Mesodermal cell (in vitro differentiated cells): ENCODE measurements around the gene PCNX3.
"Not testable (repeated sequence)": the region's sequence is repeated elsewhere in the genome, so short reads cannot be mapped to it uniquely, and the experiment has no call there.

ENCODE experiments used
- H3K27ac ChIP-seq: 2 replicates; pipeline ENCODE4 v1.7.0; 2013; ENCODE audit warnings: mild to moderate bottlenecking, low read depth, low read length, moderate library complexity; ENCODE audit not compliant: severe bottlenecking
- H3K36me3 ChIP-seq: 2 replicates; pipeline ENCODE4 v1.7.1; 2013; ENCODE audit warnings: mild to moderate bottlenecking, low read length, moderate library complexity; ENCODE audit not compliant: control insufficient read depth, insufficient read depth
- H3K4me1 ChIP-seq: one replicate; pipeline ENCODE4 v1.7.1; 2013; ENCODE audit warnings: mild to moderate bottlenecking, low read length; ENCODE audit not compliant: insufficient read depth, control insufficient read depth, poor library complexity, severe bottlenecking
- H3K4me3 ChIP-seq: 2 replicates; pipeline ENCODE4 v1.7.0; 2013; ENCODE audit warnings: low read length, control low read depth, mild to moderate bottlenecking; ENCODE audit not compliant: insufficient read depth, poor library complexity, severe bottlenecking; ENCODE audit errors: extremely low read depth
- H3K9me3 ChIP-seq: 2 replicates; pipeline ENCODE4 v1.7.1; 2013; ENCODE audit warnings: mild to moderate bottlenecking, low read length, moderate library complexity; ENCODE audit not compliant: control insufficient read depth
- WGBS, 2 experiments: methylation state at CpG; one replicate each; pipeline ENCODE4 v1.1.5; 2013; ENCODE audit warnings: missing lambda C conversion rate in 2 of 2; ENCODE audit not compliant: insufficient coverage in 2 of 2; 5-methylcytosine and 5-hydroxymethylcytosine counted together

Gene PCNX3

GRCh38 chr11:65634905-65635731, 19.5 kb downstream of the PCNX3 start:
- H3K36me3 ChIP-seq, result peaks cover 66% of the 10 kb centered on the region
- no peaks in the 10 kb centered on the region for H3K9me3 ChIP-seq
- no peak overlapping the region for H3K27ac ChIP-seq
- H3K4me1 ChIP-seq, result peaks cover 11% of the 10 kb centered on the region
- no peak overlapping the region for H3K4me3 ChIP-seq
- WGBS, 2 experiments, result 95 to 97% methylated on average over 41 to 42 of the region's 46 CpGs

GRCh38 chr11:65636108-65637031, 20.8 kb downstream of the PCNX3 start:
- Histone ChIP-seq H3K4me1 (peaks cover 11% of the 10 kb centered on the region), H3K4me3 (no peak overlapping the region), H3K36me3 (peaks cover 61% of the 10 kb centered on the region), H3K9me3 (no peaks in the 10 kb centered on the region), H3K27ac (no peak overlapping the region)
- WGBS, 2 experiments, result 96 to 97% methylated on average over 13 to 24 of the region's 28 CpGs

GRCh38 chr11:65637032-65637557, 21.5 kb downstream of the PCNX3 start:
- H3K4me3 ChIP-seq, result no peak overlapping the region
- 82 to 100% methylated on average over 2 of the region's 3 CpGs for WGBS, 2 experiments
- H3K9me3 ChIP-seq, result no peaks in the 10 kb centered on the region
- peak overlapping the region; percentile 87 for H3K27ac ChIP-seq
- H3K36me3 ChIP-seq, result peaks cover 64% of the 10 kb centered on the region
- H3K4me1 ChIP-seq, result peaks cover 11% of the 10 kb centered on the region

GRCh38 chr11:65637794-65638419, 22.3 kb downstream of the PCNX3 start, which contains the start of gene SIPA1:
Gene SIPA1 (plus strand): TSS chr11:65638101. CDS start chr11:65640922, 2,821 bp downstream.
- Histone ChIP-seq H3K27ac (peak within 1 kb of the TSS; percentile 87), H3K4me3 (peak within 1 kb of the TSS; percentile 65), H3K4me1 (peaks cover 11% of the 10 kb centered on the region), H3K36me3 (peaks cover 69% of the 10 kb centered on the region), H3K9me3 (no peaks in the 10 kb centered on the region)
- 6 to 9% methylated on average over 24 to 27 of the region's 46 CpGs for WGBS, 2 experiments

GRCh38 chr11:65639228-65639597, 23.6 kb downstream of the PCNX3 start:
- Histone ChIP-seq H3K4me1 (peaks cover 11% of the 10 kb centered on the region), H3K36me3 (peaks cover 65% of the 10 kb centered on the region)
- not testable (repeated sequence) for H3K9me3 ChIP-seq, H3K27ac ChIP-seq, H3K4me3 ChIP-seq
- 97 to 100% methylated on average over 5 of the region's 9 CpGs for WGBS, 2 experiments

GRCh38 chr11:65639623-65640482, 24.3 kb downstream of the PCNX3 start:
- WGBS, 2 experiments, result 86 to 97% methylated on average over 6 to 8 of the region's 8 CpGs
- H3K4me3 ChIP-seq, result no peak overlapping the region
- H3K36me3 ChIP-seq, result peaks cover 65% of the 10 kb centered on the region
- H3K9me3 ChIP-seq, result no peaks in the 10 kb centered on the region
- peaks cover 11% of the 10 kb centered on the region for H3K4me1 ChIP-seq
- H3K27ac ChIP-seq, result no peak overlapping the region

GRCh38 chr11:65640483-65641296, 25.1 kb downstream of the PCNX3 start:
- no peak overlapping the region for H3K27ac ChIP-seq
- H3K36me3 ChIP-seq, result peaks cover 65% of the 10 kb centered on the region
- H3K4me1 ChIP-seq, result peaks cover 13% of the 10 kb centered on the region
- WGBS, 2 experiments, result 93 to 95% methylated on average over 29 to 35 of the region's 35 CpGs
- no peaks in the 10 kb centered on the region for H3K9me3 ChIP-seq
- no peak overlapping the region for H3K4me3 ChIP-seq

- peaks cover 13% of the 10 kb centered on the region for H3K4me1 ChIP-seq
- H3K9me3 ChIP-seq, result no peaks in the 10 kb centered on the region
- H3K36me3 ChIP-seq, result peaks cover 65% of the 10 kb centered on the region
- H3K4me3 ChIP-seq, result no peak overlapping the region
- 93 to 96% methylated on average over 14 to 15 of the region's 16 CpGs for WGBS, 2 experiments
- no peak overlapping the region for H3K27ac ChIP-seq
Observed at GRCh38 chr11:65641297-65642013, 25.9 kb downstream of the PCNX3 start.
